H1 (cell line): ENCODE measurements around the gene MAPK9. TPM values are rescaled to one million over a fixed set of nuclear protein-coding genes. Genes with fewer than 3 reads are reported as not detected.

ENCODE experiments used
- CTCF ChIA-PET: fragments of 300-600 bp; sonication (Branson Sonifier 250); formaldehyde crosslinking; loops from one replicate; lab custom pipeline; 2021; ENCODE audit not compliant: partially characterized antibody; lab: Charles Lee
- POLR2A ChIA-PET: fragments of 300-600 bp; sonication (Branson Sonifier 250); formaldehyde crosslinking; loops from one replicate; lab custom pipeline; 2021; ENCODE audit warnings: inconsistent platforms; ENCODE audit not compliant: partially characterized antibody; lab: Charles Lee
- DNase-seq, 2 experiments: peaks; one replicate each; pipeline versions ENCODE4 v3.0.0 to v3.0.0-alpha.2; 2010 to 2022; ENCODE audit warnings: low spot score in 2 of 2, low read depth in 1 of 2, mixed read lengths in 1 of 2
- FAIRE-seq: peaks from 2 replicates; lab custom pipeline; 2011; peaks lifted over from hg19 to GRCh38; lab: Jason Lieb, UNC
- H2AFZ ChIP-seq: 2 replicates; pipeline ENCODE4 v1.8.1; 2012; ENCODE audit warnings: low read length, inconsistent platforms
- H2AK5ac ChIP-seq: 2 replicates; pipeline ENCODE4 v1.6.1; 2013; ENCODE audit warnings: low read depth, low read length
- H2BK120ac ChIP-seq: replicated peaks from 2 replicates; pipeline ENCODE3; 2013; ENCODE audit warnings: low read depth, low read length, inconsistent platforms
- H2BK12ac ChIP-seq: 2 replicates; pipeline ENCODE4 v1.6.1; 2013; ENCODE audit warnings: low read depth, low read length
- H2BK15ac ChIP-seq: 2 replicates; pipeline ENCODE4 v1.6.1; 2013; ENCODE audit warnings: low read length
- H2BK20ac ChIP-seq: 2 replicates; pipeline ENCODE4 v1.6.1; 2013; ENCODE audit warnings: low read length
- H2BK5ac ChIP-seq: 2 replicates; pipeline ENCODE4 v1.6.1; 2013; ENCODE audit warnings: low read depth, low read length
- H3K14ac ChIP-seq: 2 replicates; pipeline ENCODE4 v1.6.1; 2013; ENCODE audit warnings: inconsistent platforms; ENCODE audit not compliant: insufficient read length
- H3K18ac ChIP-seq: 2 replicates; pipeline ENCODE4 v1.6.1; 2013; ENCODE audit warnings: low read length; ENCODE audit errors: extremely low read depth
- H3K23ac ChIP-seq: 2 replicates; pipeline ENCODE4 v1.6.1; 2013; ENCODE audit warnings: inconsistent platforms; ENCODE audit not compliant: insufficient read length
- H3K23me2 ChIP-seq: 2 replicates; pipeline ENCODE4 v1.6.1; 2013; ENCODE audit warnings: low read depth, low read length
- H3K27ac ChIP-seq: 2 replicates; pipeline ENCODE4 v1.6.1; 2011; ENCODE audit warnings: low read depth, low read length, inconsistent platforms
- H3K27me3 ChIP-seq, 4 experiments: replicated peaks in 1 of 4; 1 replicate in 1 of 4; 2 replicates in 3 of 4; pipeline versions ENCODE4 v1.6.1 to v1.8.1; 2011 to 2013; ENCODE audit warnings: low read length in 3 of 4, mild to moderate bottlenecking in 3 of 4, inconsistent platforms in 2 of 4, mixed read lengths in 2 of 4, moderate library complexity in 1 of 4; ENCODE audit not compliant: control insufficient read depth in 3 of 4, insufficient read depth in 3 of 4; ENCODE audit errors: extremely low read depth in 1 of 4
- H3K36me3 ChIP-seq, 4 experiments: 2 replicates each; pipeline versions ENCODE4 v1.6.1 to v1.8.1; 2011 to 2013; ENCODE audit warnings: mild to moderate bottlenecking in 4 of 4, low read length in 3 of 4, moderate library complexity in 2 of 4, control low read depth in 1 of 4, inconsistent platforms in 1 of 4; ENCODE audit not compliant: insufficient read depth in 4 of 4, control insufficient read depth in 2 of 4
- H3K4ac ChIP-seq: replicated peaks from 2 replicates; pipeline ENCODE3; 2013; ENCODE audit warnings: low read length, low read depth, mixed read lengths, inconsistent platforms; ENCODE audit not compliant: insufficient read length
- H3K4me1 ChIP-seq, 4 experiments: replicated peaks in 1 of 4; 1 replicate in 1 of 4; 2 replicates in 3 of 4; pipeline versions ENCODE4 v1.6.1 to v1.8.1; 2011 to 2013; ENCODE audit warnings: low read length in 3 of 4, inconsistent platforms in 2 of 4, mixed read lengths in 1 of 4; ENCODE audit not compliant: insufficient read depth in 4 of 4, control insufficient read depth in 3 of 4
- H3K4me2 ChIP-seq, 2 experiments: 2 replicates each; pipeline versions ENCODE4 v1.6.1 to v1.8.1; 2011 to 2013; ENCODE audit warnings: low read depth in 2 of 2, low read length in 2 of 2, control low read depth in 1 of 2, inconsistent platforms in 1 of 2, mild to moderate bottlenecking in 1 of 2; ENCODE audit not compliant: insufficient read depth in 1 of 2
- H3K4me3 ChIP-seq, 4 experiments: fragments of 200-600, 300-600 bp in 1 of 4; sonication (generic), shearing (Covaris generic), sonication (Bioruptor Twin) in 1 of 4; 2 replicates each; pipeline versions ENCODE4 v1.5.1 to v1.8.1; 2011 to 2016; ENCODE audit warnings: low read length in 4 of 4, low read depth in 3 of 4, control low read depth in 2 of 4, inconsistent platforms in 2 of 4, mild to moderate bottlenecking in 2 of 4, mixed read lengths in 1 of 4, moderate library complexity in 1 of 4; ENCODE audit not compliant: insufficient read depth in 2 of 4; ENCODE audit errors: extremely low read depth in 1 of 4
- H3K56ac ChIP-seq: replicated peaks from 2 replicates; pipeline ENCODE3; 2013; ENCODE audit warnings: low read depth, mild to moderate bottlenecking, mixed read lengths, low read length, inconsistent platforms; ENCODE audit not compliant: insufficient read length
- H3K79me1 ChIP-seq: 2 replicates; pipeline ENCODE4 v1.6.1; 2013; ENCODE audit warnings: low read depth, low read length, control low read depth
- H3K79me2 ChIP-seq, 2 experiments: 2 replicates each; pipeline versions ENCODE4 v1.6.1 to v1.8.1; 2012 to 2013; ENCODE audit warnings: low read length in 2 of 2, mild to moderate bottlenecking in 2 of 2, inconsistent platforms in 1 of 2; ENCODE audit not compliant: insufficient read depth in 2 of 2, control insufficient read depth in 1 of 2
- H3K9ac ChIP-seq, 4 experiments: replicated peaks in 1 of 4; 1 replicate in 1 of 4; 2 replicates in 3 of 4; pipeline versions ENCODE4 v1.6.1 to v1.8.1; 2011 to 2013; ENCODE audit warnings: low read depth in 3 of 4, low read length in 3 of 4, control low read depth in 2 of 4, mild to moderate bottlenecking in 2 of 4, moderate library complexity in 2 of 4, inconsistent platforms in 1 of 4; ENCODE audit errors: extremely low read depth in 1 of 4
- H3K9me3 ChIP-seq, 2 experiments: 2 replicates each; pipeline versions ENCODE4 v1.6.1 to v1.8.1; 2012 to 2013; ENCODE audit warnings: mild to moderate bottlenecking in 2 of 2, moderate library complexity in 2 of 2, control low read depth in 1 of 2, inconsistent platforms in 1 of 2, low read depth in 1 of 2, low read length in 1 of 2, mixed read lengths in 1 of 2; ENCODE audit not compliant: insufficient read depth in 2 of 2
- H4K20me1 ChIP-seq, 2 experiments: replicated peaks in 1 of 2; 2 replicates each; pipeline versions ENCODE3 to v1.8.1; 2011 to 2013; ENCODE audit warnings: inconsistent platforms in 2 of 2, low read length in 2 of 2, mild to moderate bottlenecking in 1 of 2; ENCODE audit not compliant: insufficient read depth in 2 of 2, control insufficient read depth in 1 of 2
- H4K5ac ChIP-seq: 2 replicates; pipeline ENCODE4 v1.6.1; 2013; ENCODE audit warnings: low read length, low read depth, mixed read lengths, inconsistent platforms; ENCODE audit not compliant: insufficient read length
- H4K8ac ChIP-seq: 2 replicates; pipeline ENCODE4 v1.8.0; 2013; ENCODE audit warnings: mild to moderate bottlenecking, moderate library complexity, low read length, inconsistent platforms; ENCODE audit not compliant: insufficient read depth; ENCODE audit errors: extremely low read depth
- H4K91ac ChIP-seq: replicated peaks from 2 replicates; pipeline ENCODE3; 2013; ENCODE audit warnings: low read length, mixed read lengths, inconsistent platforms; ENCODE audit not compliant: insufficient read length
- BACH1 ChIP-seq: IDR thresholded peaks from 2 replicates; pipeline ENCODE4 v1.6.1; 2012; ENCODE audit warnings: low read length, improper control_type of control experiment
- BCL11A ChIP-seq, 2 experiments: IDR thresholded peaks; one replicate each; pipeline ENCODE4 v1.6.1; 2011; ENCODE audit warnings: low read depth in 2 of 2, low read length in 2 of 2, mild to moderate bottlenecking in 2 of 2
- BRCA1 ChIP-seq: IDR thresholded peaks from 2 replicates; pipeline ENCODE4 v1.6.1; 2012; ENCODE audit warnings: low read depth, low read length, improper control_type of control experiment
- CHD2 ChIP-seq: IDR thresholded peaks from 2 replicates; pipeline ENCODE4 v1.6.1; 2012; ENCODE audit warnings: low read length, improper control_type of control experiment
- GABPA ChIP-seq: IDR thresholded peaks from 2 replicates; pipeline ENCODE4 v1.6.1; 2011; ENCODE audit warnings: mild to moderate bottlenecking, low read length, moderate library complexity, borderline replicate concordance; ENCODE audit not compliant: insufficient read depth
- HDAC2 ChIP-seq, 2 experiments: fragments of 300-600 bp in 1 of 2; sonication (generic) in 1 of 2; IDR thresholded peaks; 2 replicates each; pipeline ENCODE4 v1.6.1; 2011 to 2012; ENCODE audit warnings: low read depth in 2 of 2, low read length in 2 of 2, mild to moderate bottlenecking in 2 of 2, moderate library complexity in 2 of 2, borderline replicate concordance in 1 of 2, inconsistent platforms in 1 of 2
- JUND ChIP-seq: IDR thresholded peaks from 2 replicates; pipeline ENCODE4 v1.6.1; 2011; ENCODE audit warnings: mild to moderate bottlenecking, improper control_type of control experiment, low read length
- KDM5A ChIP-seq: fragments of 200-600 bp; IDR thresholded peaks from 2 replicates; pipeline ENCODE4 v1.7.1; 2012; ENCODE audit warnings: mild to moderate bottlenecking, low read length, inconsistent platforms, mixed read lengths
- MAFK ChIP-seq: IDR thresholded peaks from 2 replicates; pipeline ENCODE4 v1.6.1; 2012; ENCODE audit warnings: low read depth, mild to moderate bottlenecking, improper control_type of control experiment, low read length
- SAP30 ChIP-seq: fragments of 300-600 bp; sonication (generic); IDR thresholded peaks from 2 replicates; pipeline ENCODE4 v1.7.1; 2012; ENCODE audit warnings: low read length, moderate library complexity, mild to moderate bottlenecking, inconsistent platforms; ENCODE audit not compliant: insufficient read depth, insufficient replicate concordance
- SIX5 ChIP-seq: IDR thresholded peaks from 2 replicates; pipeline ENCODE4 v1.6.1; 2011; ENCODE audit warnings: mild to moderate bottlenecking, low read depth, low read length
- SP2 ChIP-seq: IDR thresholded peaks from 2 replicates; pipeline ENCODE4 v1.6.1; 2012; ENCODE audit warnings: mild to moderate bottlenecking, low read length, inconsistent platforms
- SRF ChIP-seq: IDR thresholded peaks from 2 replicates; pipeline ENCODE4 v1.6.1; 2011; ENCODE audit warnings: mild to moderate bottlenecking, low read depth, low read length, moderate library complexity
- WGBS, 2 experiments: shearing (Covaris generic) in 1 of 2; methylation state at CpG; one replicate each; pipeline versions ENCODE4 v1.1.6 to v1.1.7; 2013 to 2015; ENCODE audit warnings: low lambda C conversion rate in 2 of 2, mixed read lengths in 2 of 2, inconsistent platforms in 1 of 2, low coverage in 1 of 2, missing lambda C conversion rate in 1 of 2; ENCODE audit not compliant: insufficient replicate concordance in 2 of 2, insufficient coverage in 1 of 2, insufficient read length in 1 of 2; ENCODE audit errors: extremely low coverage in 1 of 2, missing lambda C conversion rate in 1 of 2; 5-methylcytosine and 5-hydroxymethylcytosine counted together
- polyA plus RNA-seq, 7 experiments: library from polyadenylated mRNA; depleted of rRNA in 3 of 7; stranded (reverse) in 5 of 7; unstranded in 2 of 7; fragments of >200 nt in 5 of 7; fragments of 200-250 nt in 2 of 7; gene quantifications; 1 replicate in 5 of 7; 2 replicates in 1 of 7; 4 replicates in 1 of 7; pipeline versions ENCODE4 v1.2.1 to v1.2.3, GENCODE V29; 2011 to 2013; ENCODE audit warnings: missing spikeins in 2 of 7, mixed read lengths in 2 of 7
- total RNA-seq: library from RNA; stranded (reverse); fragmentation: NEBNext Ultra II Directional; extraction: Animal tissue kit (Norgen Biotek cat#: 25700); gene quantifications from 2 replicates; pipeline ENCODE4 v1.2.1, GENCODE V29; 2021

Gene MAPK9
- total and polyA plus RNA-seq, 2 of the 8 experiments (the other 6 are each of a cell fraction or from before 2014, with no cell fraction given) = 22.3 to 43.7 TPM

DNA sequence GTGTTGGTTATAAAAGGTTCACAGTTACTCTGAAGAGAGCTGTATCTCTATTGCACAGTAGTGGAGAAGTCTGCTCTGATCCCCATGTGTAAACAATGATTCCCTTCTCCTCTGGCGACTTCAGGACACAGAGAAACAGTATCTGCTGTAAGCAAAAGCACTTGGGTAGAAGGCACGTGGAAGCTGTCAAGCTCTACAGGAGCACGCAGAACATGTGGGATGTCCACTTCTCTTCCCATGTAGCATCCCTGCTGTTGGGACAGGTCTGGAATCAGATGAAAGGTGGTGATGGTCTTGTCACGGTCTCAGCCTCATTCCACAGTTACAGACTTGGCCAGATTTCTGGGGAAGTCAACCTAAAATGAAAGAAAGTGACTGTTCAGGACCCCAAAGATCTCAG is 9.4 kb upstream of the MAPK9 start:
- H4K20me1 ChIP-seq = peaks cover 3 to 4% of the 10 kb centered on the region in 2 experiments
- no peak overlapping the region for H4K5ac ChIP-seq
- FAIRE-seq (no peak), DNase-seq (no peak)
- no peaks in the 10 kb centered on the region for H3K27me3 ChIP-seq
- no peaks in the 10 kb centered on the region for H3K79me1 ChIP-seq
- POLR2A ChIA-PET = interaction anchor here (1.0 to 1.1 kb wide), 3 partner anchors 8 to 13 kb away, joined by 3 to 5 read pairs (median 3); no protein-coding TSS in a partner anchor
- H2BK20ac ChIP-seq = no peak overlapping the region
- H3K14ac ChIP-seq = no peak overlapping the region
- no peak overlapping the region for H3K4me3 ChIP-seq
- no peak overlapping the region for H3K9ac ChIP-seq
- H2AFZ ChIP-seq = no peak overlapping the region
- H2BK15ac ChIP-seq = no peak overlapping the region
- H3K27ac ChIP-seq = no peak overlapping the region
- peaks cover 14 to 55% (median 45%) of the 10 kb centered on the region in 4 experiments for H3K36me3 ChIP-seq
- no peaks in the 10 kb centered on the region for H3K4me1 ChIP-seq
- no peaks in the 10 kb centered on the region for H3K9me3 ChIP-seq
- H3K18ac ChIP-seq = no peak overlapping the region
- WGBS, 2 experiments = 89% methylated on average over 4 of the region's 4 CpGs; no CpG with 5 or more reads in 1 of the 2 experiments
- H3K23me2 ChIP-seq = no peaks in the 10 kb centered on the region
- no peak overlapping the region for H4K91ac ChIP-seq
- H3K79me2 ChIP-seq = no peaks in the 10 kb centered on the region
- H2BK5ac ChIP-seq = no peak overlapping the region
- no peak overlapping the region for H3K4ac ChIP-seq
- no peak overlapping the region for H3K4me2 ChIP-seq
- no peak overlapping the region for H3K23ac ChIP-seq
- CTCF ChIA-PET = interaction anchor here (3.2 to 8.5 kb wide), 2 partner anchors 14 to 170 kb away, joined by 11 to 93 read pairs; no protein-coding TSS in a partner anchor
- H2BK120ac ChIP-seq = no peak overlapping the region
- no peak overlapping the region for H4K8ac ChIP-seq
- no peak overlapping the region for H2AK5ac ChIP-seq
- H3K56ac ChIP-seq = no peak overlapping the region
- no peak overlapping the region for H2BK12ac ChIP-seq
- TF ChIP-seq HDAC2 (IDR thresholded peaks at IDR 0.05; ENCODE audit: borderline replicate concordance in 1 of 2, low read depth in 2 of 2, low read length in 2 of 2) (no peak), SIX5 (no peak), BCL11A (IDR thresholded peaks at IDR 0.05; ENCODE audit: low read depth in 2 of 2, low read length in 2 of 2) (no peak), KDM5A (no peak), SRF (no peak), BRCA1 (no peak), SAP30 (no peak), GABPA (no peak), JUND (no peak), BACH1 (no peak), MAFK (no peak), CHD2 (no peak), SP2 (no peak)
